GM04503 (cell line): ENCODE measurements around the gene DUSP18.
"Not testable (repeated sequence)": the region's sequence is repeated elsewhere in the genome, so short reads cannot be mapped to it uniquely, and the experiment has no call there.

Source experiments
- DNase-seq: peaks from one replicate; pipeline ENCODE4 v3.0.0-alpha.2; 2012; ENCODE audit warnings: low read depth

The DUSP18 gene

GRCh38 chr22:30679895-30680690, 12.4 kb upstream of the DUSP18 start:
- not testable (repeated sequence) for DNase-seq

GRCh38 chr22:30676565-30676964, 8.9 kb upstream of the DUSP18 start:
- not testable (repeated sequence) for DNase-seq

- DNase-seq = no peak
Observed at GRCh38 chr22:30675436-30675835, 7.8 kb upstream of the DUSP18 start.

GRCh38 chr22:30674482-30674881, 6.8 kb upstream of the DUSP18 start:
- no peak for DNase-seq

- DNase-seq = no peak
Observed at GRCh38 chr22:30673136-30673535, 5.5 kb upstream of the DUSP18 start.

GRCh38 chr22:30671071-30671470, 3.4 kb upstream of the DUSP18 start:
- DNase-seq = no peak

- DNase-seq = no peak
Observed at GRCh38 chr22:30668386-30668710, 673 bp upstream of the DUSP18 start.

- DNase-seq = no peak
Observed at GRCh38 chr22:30667107-30667493, 575 bp downstream of the DUSP18 start.

GRCh38 chr22:30665786-30666185, 1.9 kb downstream of the DUSP18 start:
- DNase-seq = no peak

GRCh38 chr22:30665266-30665665, 2.4 kb downstream of the DUSP18 start:
- no peak for DNase-seq

- DNase-seq = no peak
Observed at GRCh38 chr22:30664798-30665197, 2.9 kb downstream of the DUSP18 start.

- DNase-seq = no peak
Observed at GRCh38 chr22:30662040-30662439, 5.6 kb downstream of the DUSP18 start.

GRCh38 chr22:30655532-30655931, 12.1 kb downstream of the DUSP18 start:
- no peak for DNase-seq

GRCh38 chr22:30654361-30654760, 13.3 kb downstream of the DUSP18 start:
- DNase-seq = no peak

- DNase-seq = no peak
Observed at GRCh38 chr22:30652852-30653251, 14.8 kb downstream of the DUSP18 start.

GRCh38 chr22:30650508-30651116, 17.1 kb downstream of the DUSP18 start:
- DNase-seq = no peak

- DNase-seq = no peak
Observed at GRCh38 chr22:30649430-30650007, 18.2 kb downstream of the DUSP18 start.

GRCh38 chr22:30648825-30649224, 18.9 kb downstream of the DUSP18 start:
- DNase-seq = no peak

- no peak for DNase-seq
Observed at GRCh38 chr22:30647536-30647935, 20.1 kb downstream of the DUSP18 start.

GRCh38 chr22:30646518-30647160, 21.0 kb downstream of the DUSP18 start:
- DNase-seq = no peak

GRCh38 chr22:30643055-30643875, 24.4 kb downstream of the DUSP18 start:
- DNase-seq = no peak

GRCh38 chr22:30640839-30641430, 26.7 kb downstream of the DUSP18 start:
- no peak for DNase-seq
